ENCODE data around the gene IL1R2. TPM values are rescaled to one million over a fixed set of nuclear protein-coding genes. Genes with fewer than 3 reads are reported as not detected.

The IL1R2 gene
- polyA plus RNA-seq, 6 donors from 2014 or later = 0.70 TPM; not detected in 5

- Mint-ChIP-seq H3K27ac (no peak overlapping the region), H3K9me3 (no peaks in the 10 kb centered on the region), H3K36me3 (no peaks in the 10 kb centered on the region), H3K27me3 (peaks cover 0 to 6% (median under 1%) of the 10 kb centered on the region in 3 donors), H3K4me1 (peaks cover 0 to 4% (median 2%) of the 10 kb centered on the region in 3 donors), H3K4me3 (no peak overlapping the region)
- ATAC-seq (ENCODE audit: low read depth in 2 of 2) (no peak), DNase-seq (no peak)
These were observed 9.2 kb upstream of the IL1R2 start for GRCh38 chr2:101982495-101983029.

DNA sequence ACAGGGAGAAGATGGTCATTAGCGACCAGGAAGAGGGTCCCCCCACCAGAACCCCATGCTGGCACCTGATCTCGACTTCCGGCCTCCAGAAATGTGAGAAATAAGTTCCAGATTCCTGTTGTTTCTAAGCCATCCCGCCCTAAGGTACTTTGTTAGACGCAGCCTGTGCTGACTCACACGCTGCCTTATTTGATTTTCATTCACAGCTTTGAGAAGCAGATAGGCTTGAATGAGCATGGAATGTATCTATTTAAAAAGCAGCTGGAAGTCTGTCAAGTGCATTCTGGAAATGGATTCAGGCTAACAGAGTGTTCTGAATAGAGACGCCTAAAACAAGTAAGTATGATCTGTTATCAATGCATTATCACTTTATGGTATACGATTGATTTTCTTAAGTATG is 8.3 kb upstream of the IL1R2 start:
- Mint-ChIP-seq H3K27ac (no peak overlapping the region), H3K36me3 (no peaks in the 10 kb centered on the region), H3K9me3 (no peaks in the 10 kb centered on the region), H3K4me1 (peaks cover 0 to 10% (median 7%) of the 10 kb centered on the region in 3 donors), H3K27me3 (peaks cover 0 to 10% (median 6%) of the 10 kb centered on the region in 3 donors), H3K4me3 (no peak overlapping the region)
- ATAC-seq (ENCODE audit: low read depth in 2 of 2) (no peak), DNase-seq (no peak)

GRCh38 chr2:101983928-101984327 is 7.8 kb upstream of the IL1R2 start:
- H3K4me3 Mint-ChIP-seq = no peak overlapping the region
- DNase-seq (no peak), ATAC-seq (ENCODE audit: low read depth in 2 of 2) (no peak)
- H3K36me3 Mint-ChIP-seq = no peaks in the 10 kb centered on the region
- H3K4me1 Mint-ChIP-seq = peaks cover 0 to 12% (median 10%) of the 10 kb centered on the region in 3 donors
- no peaks in the 10 kb centered on the region for H3K9me3 Mint-ChIP-seq
- H3K27me3 Mint-ChIP-seq = peaks cover 0 to 10% (median 6%) of the 10 kb centered on the region in 3 donors
- no peak overlapping the region for H3K27ac Mint-ChIP-seq

- Mint-ChIP-seq H3K27me3 (peaks cover 0 to 10% (median 6%) of the 10 kb centered on the region in 3 donors), H3K36me3 (no peaks in the 10 kb centered on the region), H3K4me1 (peaks cover 4 to 18% (median 15%) of the 10 kb centered on the region in 3 donors), H3K9me3 (no peaks in the 10 kb centered on the region), H3K27ac (no peak overlapping the region), H3K4me3 (no peak overlapping the region)
- ATAC-seq (ENCODE audit: low read depth in 2 of 2) (no peak), DNase-seq (no peak)
These were observed 7.1 kb upstream of the IL1R2 start for GRCh38 chr2:101984656-101985055.

- Mint-ChIP-seq H3K27ac (no peak overlapping the region), H3K4me1 (peaks cover 10 to 24% (median 21%) of the 10 kb centered on the region in 3 donors), H3K4me3 (peak overlapping the region in 1 of 8 donors; percentile 59), H3K9me3 (no peaks in the 10 kb centered on the region), H3K27me3 (peaks cover 4 to 10% (median 6%) of the 10 kb centered on the region in 3 donors), H3K36me3 (no peaks in the 10 kb centered on the region)
- ATAC-seq (ENCODE audit: low read depth in 2 of 2) (no peak), DNase-seq (no peak)
These were observed 6.5 kb upstream of the IL1R2 start for GRCh38 chr2:101985101-101985792.

DNA sequence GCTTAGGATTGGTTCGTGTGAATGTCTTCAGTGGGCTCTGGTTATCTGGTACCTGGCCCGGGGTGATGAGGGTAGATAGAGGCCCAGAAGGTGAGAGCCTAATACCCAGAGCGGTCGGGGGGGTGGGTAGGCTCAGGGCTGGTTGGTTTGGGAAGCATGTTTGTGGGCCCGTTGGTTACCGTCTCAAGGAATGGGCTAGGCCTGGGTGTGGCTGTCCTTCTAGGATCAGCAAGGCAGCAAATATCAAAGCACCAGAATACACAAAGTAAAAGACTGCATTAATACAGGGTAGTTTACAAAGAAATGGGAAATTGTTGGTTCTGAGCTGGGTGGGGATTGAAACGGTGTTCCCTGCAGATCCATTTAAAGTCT is 6.0 kb upstream of the IL1R2 start:
- H3K36me3 Mint-ChIP-seq = no peaks in the 10 kb centered on the region
- DNase-seq = no peak
- H3K27ac Mint-ChIP-seq = no peak overlapping the region
- H3K4me3 Mint-ChIP-seq = no peak overlapping the region
- peaks cover 4 to 10% (median 8%) of the 10 kb centered on the region in 3 donors for H3K27me3 Mint-ChIP-seq
- ATAC-seq (ENCODE audit: low read depth in 2 of 2) = no peak
- no peaks in the 10 kb centered on the region for H3K9me3 Mint-ChIP-seq
- peaks cover 14 to 29% (median 23%) of the 10 kb centered on the region in 3 donors for H3K4me1 Mint-ChIP-seq

DNA sequence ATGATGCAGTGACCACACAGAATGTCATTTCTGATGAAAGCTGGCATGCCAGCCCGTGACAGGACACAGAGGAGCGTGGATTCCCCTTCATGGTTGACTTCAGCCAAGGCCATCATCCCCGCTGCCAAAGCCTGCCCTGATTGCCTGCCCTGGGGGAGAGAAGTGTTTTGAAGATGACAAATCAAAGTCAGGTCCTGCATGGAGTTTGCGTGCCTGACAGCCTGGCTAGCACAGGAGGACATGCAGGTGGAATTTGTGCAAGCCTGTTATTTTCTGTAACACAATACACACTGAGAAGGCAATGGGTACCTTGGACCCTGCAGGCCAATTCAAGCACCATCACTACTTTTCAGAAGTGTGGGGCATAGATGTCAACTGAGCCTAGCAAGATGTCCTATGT is 5.4 kb upstream of the IL1R2 start:
- no peaks in the 10 kb centered on the region for H3K9me3 Mint-ChIP-seq
- peak overlapping the region in 1 of 6 donors; percentile 21 for H3K27ac Mint-ChIP-seq
- H3K4me3 Mint-ChIP-seq = no peak overlapping the region
- no peaks in the 10 kb centered on the region for H3K36me3 Mint-ChIP-seq
- ATAC-seq (ENCODE audit: low read depth in 2 of 2) = no peak
- no peak for DNase-seq
- H3K27me3 Mint-ChIP-seq = peaks cover 5 to 14% (median 10%) of the 10 kb centered on the region in 3 donors
- peaks cover 20 to 35% (median 29%) of the 10 kb centered on the region in 3 donors for H3K4me1 Mint-ChIP-seq

DNA sequence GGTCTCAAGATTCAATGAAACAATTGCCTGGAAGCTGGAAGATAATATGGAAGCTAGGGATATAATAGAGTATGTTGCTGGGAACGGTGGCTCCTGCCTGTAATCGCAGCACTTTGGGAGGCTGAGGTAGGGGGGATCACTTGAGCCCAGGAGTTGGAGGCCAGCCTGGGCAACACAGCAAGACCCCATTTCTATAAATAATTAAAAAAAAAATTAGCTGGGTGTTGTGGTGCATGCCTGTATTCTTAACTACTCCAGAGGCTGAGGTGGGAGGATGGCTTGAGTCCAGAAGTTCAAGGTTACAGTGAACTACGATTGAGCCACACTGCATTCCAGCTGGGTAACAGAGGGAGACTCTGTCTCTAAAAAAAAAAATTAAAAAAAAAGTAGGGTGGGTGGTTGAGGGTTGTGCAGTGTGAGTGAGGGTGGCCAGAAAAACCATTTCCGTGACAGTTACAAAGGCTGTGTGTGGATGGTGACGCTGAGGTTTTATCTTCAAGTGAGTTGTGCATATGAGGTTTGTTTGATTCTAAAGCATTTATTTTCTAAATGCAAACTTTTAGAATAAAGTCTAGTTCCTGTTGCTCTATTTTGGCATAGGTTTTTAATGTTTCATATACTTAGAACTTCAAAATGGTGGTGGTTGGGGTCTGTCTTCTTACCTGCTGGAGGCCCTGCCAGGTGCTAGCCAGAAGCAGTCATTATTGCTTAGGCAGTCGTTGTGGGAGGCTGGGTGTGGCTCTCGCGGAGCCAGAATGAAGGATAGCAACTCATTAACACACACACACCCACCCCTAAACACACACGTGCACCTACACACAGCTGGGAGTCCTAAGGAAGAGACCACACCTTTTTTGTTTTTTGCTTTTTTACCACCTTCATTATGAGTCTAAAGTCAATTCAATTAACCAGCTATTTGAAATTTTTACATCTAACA is 4.7 kb upstream of the IL1R2 start:
- H3K36me3 Mint-ChIP-seq = no peaks in the 10 kb centered on the region
- peaks cover 26 to 42% (median 36%) of the 10 kb centered on the region in 3 donors for H3K4me1 Mint-ChIP-seq
- peaks cover 12 to 21% (median 16%) of the 10 kb centered on the region in 3 donors for H3K27me3 Mint-ChIP-seq
- ATAC-seq (ENCODE audit: low read depth in 2 of 2) (no peak), DNase-seq (no peak)
- H3K27ac Mint-ChIP-seq = peak overlapping the region in 1 of 6 donors; percentile 30
- peaks cover 0 to 3% (median 0%) of the 10 kb centered on the region in 7 donors for H3K9me3 Mint-ChIP-seq
- H3K4me3 Mint-ChIP-seq = no peak overlapping the region

- ATAC-seq (ENCODE audit: low read depth in 2 of 2) (no peak), DNase-seq (no peak)
- no peaks in the 10 kb centered on the region for H3K36me3 Mint-ChIP-seq
- no peak overlapping the region for H3K27ac Mint-ChIP-seq
- peaks cover 0 to 6% (median 0%) of the 10 kb centered on the region in 7 donors for H3K9me3 Mint-ChIP-seq
- H3K4me3 Mint-ChIP-seq = no peak overlapping the region
- H3K4me1 Mint-ChIP-seq = peaks cover 29 to 46% (median 39%) of the 10 kb centered on the region in 3 donors
- H3K27me3 Mint-ChIP-seq = peaks cover 15 to 28% (median 24%) of the 10 kb centered on the region in 3 donors
These were observed 3.9 kb upstream of the IL1R2 start for GRCh38 chr2:101987832-101988231.

GRCh38 chr2:101988541-101988940 is 3.2 kb upstream of the IL1R2 start:
- no peaks in the 10 kb centered on the region for H3K36me3 Mint-ChIP-seq
- H3K27ac Mint-ChIP-seq = peak overlapping the region in 1 of 6 donors; percentile 83
- ATAC-seq (ENCODE audit: low read depth in 2 of 2) = no peak
- H3K4me3 Mint-ChIP-seq = no peak overlapping the region
- H3K9me3 Mint-ChIP-seq = peaks cover 0 to 6% (median 0%) of the 10 kb centered on the region in 7 donors
- H3K27me3 Mint-ChIP-seq = peaks cover 21 to 29% (median 28%) of the 10 kb centered on the region in 3 donors
- peaks cover 29 to 46% (median 39%) of the 10 kb centered on the region in 3 donors for H3K4me1 Mint-ChIP-seq
- DNase-seq = no peak

GRCh38 chr2:101989740-101990460 is 1.9 kb upstream of the IL1R2 start:
- peaks cover 29 to 46% (median 39%) of the 10 kb centered on the region in 3 donors for H3K4me1 Mint-ChIP-seq
- peak overlapping the region in 1 of 8 donors; percentile 40 for H3K4me3 Mint-ChIP-seq
- no peak for DNase-seq
- peak overlapping the region in 2 of 6 donors; percentile 19 to 24 for H3K27ac Mint-ChIP-seq
- H3K27me3 Mint-ChIP-seq = peaks cover 31 to 40% (median 33%) of the 10 kb centered on the region in 3 donors
- H3K9me3 Mint-ChIP-seq = peaks cover 0 to 6% (median 0%) of the 10 kb centered on the region in 7 donors
- no peaks in the 10 kb centered on the region for H3K36me3 Mint-ChIP-seq
- ATAC-seq (ENCODE audit: low read depth in 2 of 2) = peak; percentile 58 to 70

DNA sequence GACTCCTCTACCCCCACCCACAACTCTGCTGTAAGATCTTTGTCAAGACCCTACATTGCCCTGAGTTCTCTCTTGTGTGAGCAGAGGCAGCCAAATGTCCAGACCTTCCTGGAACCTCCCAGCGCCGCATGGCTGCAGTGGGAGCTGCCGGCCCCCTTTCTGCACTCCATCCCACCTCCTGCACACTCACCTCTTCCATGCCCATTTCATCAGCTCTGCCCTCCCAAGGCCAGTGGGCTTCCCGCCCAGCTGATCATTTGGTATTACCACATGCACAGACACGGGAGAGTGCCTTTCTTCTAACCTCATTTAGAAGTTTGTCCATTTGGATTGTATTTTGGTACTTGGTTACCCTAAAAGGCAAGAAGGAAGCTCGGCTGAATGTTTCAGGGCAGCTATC is 2.0 kb downstream of the IL1R2 start:
- H3K27ac Mint-ChIP-seq = peak overlapping the region in 2 of 6 donors; percentile 21 to 55
- H3K4me3 Mint-ChIP-seq = peak overlapping the region in 1 of 8 donors; percentile 16
- ATAC-seq (ENCODE audit: low read depth in 2 of 2) = no peak
- H3K9me3 Mint-ChIP-seq = peaks cover 0 to 6% (median 0%) of the 10 kb centered on the region in 7 donors
- H3K36me3 Mint-ChIP-seq = no peaks in the 10 kb centered on the region
- peaks cover 39 to 52% (median 39%) of the 10 kb centered on the region in 3 donors for H3K27me3 Mint-ChIP-seq
- peaks cover 28 to 38% (median 29%) of the 10 kb centered on the region in 3 donors for H3K4me1 Mint-ChIP-seq
- DNase-seq = no peak
